DOHH2 (cell line): ENCODE results near the gene GOSR2.

ENCODE experiments used
- H3F3A ChIP-seq: fragments of 200-600 bp; sonication (generic), shearing (Covaris generic); 2 replicates; pipeline ENCODE4 v1.6.0; 2016; ENCODE audit warnings: antibody characterized with exemption, mild to moderate bottlenecking; ENCODE audit not compliant: control insufficient read depth, insufficient read depth
- H3K27ac ChIP-seq: fragments of 200-600 bp; sonication (generic); 2 replicates; pipeline ENCODE4 v1.5.1; 2014; ENCODE audit warnings: low read depth, mild to moderate bottlenecking, low read length, moderate library complexity
- H3K27me3 ChIP-seq: fragments of 200-600 bp; sonication (generic); 2 replicates; pipeline ENCODE4 v1.6.1; 2014; ENCODE audit warnings: mild to moderate bottlenecking, low read length, mixed read lengths; ENCODE audit not compliant: control insufficient read depth
- H3K36me3 ChIP-seq: fragments of 200-600 bp; sonication (generic); 2 replicates; pipeline ENCODE4 v1.6.1; 2014; ENCODE audit warnings: mild to moderate bottlenecking, low read length, moderate library complexity, mixed read lengths; ENCODE audit not compliant: control insufficient read depth
- H3K4me1 ChIP-seq: fragments of 200-600 bp; sonication (generic); 2 replicates; pipeline ENCODE4 v1.6.1; 2014; ENCODE audit warnings: mild to moderate bottlenecking, low read length, mixed read lengths; ENCODE audit not compliant: control insufficient read depth
- H3K4me2 ChIP-seq: fragments of 200-600 bp; sonication (generic); 2 replicates; pipeline ENCODE4 v1.6.0; 2014; ENCODE audit warnings: mild to moderate bottlenecking, low read length, moderate library complexity
- H3K4me3 ChIP-seq: fragments of 200-600 bp; sonication (generic); 2 replicates; pipeline ENCODE4 v1.5.1; 2014; ENCODE audit warnings: mild to moderate bottlenecking, low read length, mixed read lengths
- H3K79me2 ChIP-seq: fragments of 200-600 bp; sonication (generic); 2 replicates; pipeline ENCODE4 v1.6.1; 2014; ENCODE audit warnings: mild to moderate bottlenecking, low read length, mixed read lengths; ENCODE audit not compliant: control insufficient read depth
- H3K9me2 ChIP-seq: fragments of 200-600 bp; sonication (generic); replicated peaks from 2 replicates; pipeline ENCODE4 v1.6.1; 2014; ENCODE audit warnings: mild to moderate bottlenecking, low read length, mixed read lengths; ENCODE audit not compliant: control insufficient read depth
- H3K9me3 ChIP-seq: fragments of 200-600 bp; sonication (generic); 2 replicates; pipeline ENCODE4 v1.6.1; 2014; ENCODE audit warnings: antibody characterized with exemption, low read length, mixed read lengths; ENCODE audit not compliant: control insufficient read depth, insufficient read depth
- H4K20me1 ChIP-seq: fragments of 200-600 bp; sonication (generic); 2 replicates; pipeline ENCODE4 v1.6.0; 2014; ENCODE audit warnings: low read depth, mild to moderate bottlenecking, antibody characterized with exemption, low read length, moderate library complexity; ENCODE audit not compliant: control insufficient read depth, insufficient read depth
- CTCF ChIP-seq: fragments of 200-600 bp; sonication (generic); IDR thresholded peaks from one replicate; pipeline ENCODE4 v1.5.1; 2014; ENCODE audit warnings: antibody characterized with exemption, mild to moderate bottlenecking, low read depth, low read length; ENCODE audit not compliant: poor library complexity, severe bottlenecking
- EZH2phosphoT487 ChIP-seq: fragments of 200-600 bp; sonication (generic); IDR thresholded peaks from 2 replicates; pipeline ENCODE4 v1.6.1; 2017; ENCODE audit warnings: borderline replicate concordance, mild to moderate bottlenecking, antibody characterized with exemption, low read length, moderate library complexity, mixed read lengths

The GOSR2 gene

GRCh38 chr17:46875849-46876352, 47.1 kb upstream of the GOSR2 start:
- TF ChIP-seq CTCF: no peak
- TF ChIP-seq EZH2phosphoT487: no peak
- no peaks in the 10 kb centered on the region for H3K27me3 ChIP-seq
- H3K36me3 ChIP-seq: no peaks in the 10 kb centered on the region

GRCh38 chr17:46876353-46876887, 46.5 kb upstream of the GOSR2 start:
- Histone ChIP-seq H3K79me2 (no peaks in the 10 kb centered on the region), H3F3A (no peaks in the 10 kb centered on the region), H3K36me3 (no peaks in the 10 kb centered on the region), H3K4me2 (no peak overlapping the region), H4K20me1 (no peaks in the 10 kb centered on the region), H3K9me3 (no peaks in the 10 kb centered on the region), H3K4me1 (no peaks in the 10 kb centered on the region), H3K27ac (no peak overlapping the region), H3K9me2 (no peaks in the 10 kb centered on the region), H3K27me3 (no peaks in the 10 kb centered on the region), H3K4me3 (no peak overlapping the region)
- TF ChIP-seq EZH2phosphoT487: no peak
- TF ChIP-seq CTCF: peak; percentile 69

More at GRCh38 chr17:46875849-46876352, 47.1 kb upstream of the GOSR2 start:
- no peaks in the 10 kb centered on the region for H3K4me1 ChIP-seq
- no peaks in the 10 kb centered on the region for H3K9me3 ChIP-seq
- H3K79me2 ChIP-seq: no peaks in the 10 kb centered on the region
- H3K27ac ChIP-seq: no peak overlapping the region
- no peak overlapping the region for H3K4me3 ChIP-seq
- no peak overlapping the region for H3K4me2 ChIP-seq
- H3K9me2 ChIP-seq: no peaks in the 10 kb centered on the region
- H4K20me1 ChIP-seq: no peaks in the 10 kb centered on the region
- no peaks in the 10 kb centered on the region for H3F3A ChIP-seq

- Histone ChIP-seq H3K9me2 (no peaks in the 10 kb centered on the region), H3K4me1 (no peaks in the 10 kb centered on the region), H3K27me3 (no peaks in the 10 kb centered on the region), H3K36me3 (no peaks in the 10 kb centered on the region), H3K4me2 (no peak overlapping the region), H3F3A (no peaks in the 10 kb centered on the region), H3K79me2 (no peaks in the 10 kb centered on the region), H3K4me3 (no peak overlapping the region), H3K27ac (no peak overlapping the region), H3K9me3 (no peaks in the 10 kb centered on the region), H4K20me1 (no peaks in the 10 kb centered on the region)
- TF ChIP-seq CTCF (no peak), EZH2phosphoT487 (no peak)
Measured at GRCh38 chr17:46876926-46877325, 46.0 kb upstream of the GOSR2 start.
